Measurements from ENCODE around the gene PNCK. TPM values are rescaled to one million over a fixed set of nuclear protein-coding genes. Genes with fewer than 3 reads are reported as not detected.
A peak's percentile ranks its signal among the peaks of the same experiment; 100 is the strongest.

PNCK gene
- total RNA-seq, 2 donors from 2014 or later, result 0.50 to 1.2 TPM

- H3K4me3 Mint-ChIP-seq, result no peak overlapping the region
- DNase-seq (no peak), ATAC-seq (replicated peaks in 1 of 2) (no peak)
- no peaks in the 10 kb centered on the region for H3K36me3 Mint-ChIP-seq (ENCODE audit: insufficient read depth in 2 of 2)
- peaks cover 5% of the 10 kb centered on the region for H3K27me3 Mint-ChIP-seq (ENCODE audit: low read depth)
- no peaks in the 10 kb centered on the region for H3K9me3 Mint-ChIP-seq
- H3K4me1 Mint-ChIP-seq (ENCODE audit: low read depth), result peaks cover 4% of the 10 kb centered on the region
- H3K27ac Mint-ChIP-seq, result no peak overlapping the region
Observed at GRCh38 chrX:153636716-153637115, 36.9 kb downstream of the PNCK start.

- DNase-seq (peak; percentile 20 to 31), ATAC-seq (replicated peaks in 1 of 2) (peak; percentile 53 to 64)
- Mint-ChIP-seq H3K27me3 (ENCODE audit: low read depth) (peaks cover 4% of the 10 kb centered on the region), H3K27ac (no peak overlapping the region), H3K4me3 (no peak overlapping the region), H3K36me3 (ENCODE audit: insufficient read depth in 2 of 2) (peaks cover 0 to 2% of the 10 kb centered on the region in 2 donors), H3K4me1 (ENCODE audit: low read depth) (no peaks in the 10 kb centered on the region), H3K9me3 (peaks cover 0 to 2% of the 10 kb centered on the region in 2 donors)
Observed at GRCh38 chrX:153635788-153636668, 37.6 kb downstream of the PNCK start.

GRCh38 chrX:153635388-153635787, 38.2 kb downstream of the PNCK start:
- DNase-seq (no peak), ATAC-seq (replicated peaks in 1 of 2) (no peak)
- Mint-ChIP-seq H3K36me3 (ENCODE audit: insufficient read depth in 2 of 2) (peaks cover 0 to 4% of the 10 kb centered on the region in 2 donors), H3K27me3 (ENCODE audit: low read depth) (peaks cover 7% of the 10 kb centered on the region), H3K27ac (no peak overlapping the region), H3K9me3 (peaks cover 0 to 4% of the 10 kb centered on the region in 2 donors), H3K4me1 (ENCODE audit: low read depth) (no peaks in the 10 kb centered on the region), H3K4me3 (no peak overlapping the region)

- Mint-ChIP-seq H3K27ac (no peak overlapping the region), H3K4me1 (ENCODE audit: low read depth) (no peaks in the 10 kb centered on the region), H3K4me3 (no peak overlapping the region), H3K9me3 (peaks cover 0 to 4% of the 10 kb centered on the region in 2 donors), H3K36me3 (ENCODE audit: insufficient read depth in 2 of 2) (peaks cover 0 to 4% of the 10 kb centered on the region in 2 donors), H3K27me3 (ENCODE audit: low read depth) (peaks cover 7% of the 10 kb centered on the region)
- ATAC-seq (replicated peaks in 1 of 2) (no peak), DNase-seq (no peak)
Observed at GRCh38 chrX:153634832-153635231, 38.8 kb downstream of the PNCK start.

GRCh38 chrX:153634236-153634635, 39.4 kb downstream of the PNCK start:
- Mint-ChIP-seq H3K4me3 (no peak overlapping the region), H3K27ac (no peak overlapping the region), H3K27me3 (ENCODE audit: low read depth) (peaks cover 7% of the 10 kb centered on the region), H3K36me3 (ENCODE audit: insufficient read depth in 2 of 2) (peaks cover 0 to 4% of the 10 kb centered on the region in 2 donors), H3K9me3 (peaks cover 0 to 4% of the 10 kb centered on the region in 2 donors), H3K4me1 (ENCODE audit: low read depth) (no peaks in the 10 kb centered on the region)
- ATAC-seq (replicated peaks in 1 of 2) (no peak), DNase-seq (no peak)

- peaks cover 7% of the 10 kb centered on the region for H3K27me3 Mint-ChIP-seq (ENCODE audit: low read depth)
- no peaks in the 10 kb centered on the region for H3K4me1 Mint-ChIP-seq (ENCODE audit: low read depth)
- H3K36me3 Mint-ChIP-seq (ENCODE audit: insufficient read depth in 2 of 2), result peaks cover 0 to 4% of the 10 kb centered on the region in 2 donors
- DNase-seq (no peak), ATAC-seq (replicated peaks in 1 of 2) (no peak)
- no peak overlapping the region for H3K4me3 Mint-ChIP-seq
- H3K27ac Mint-ChIP-seq, result no peak overlapping the region
- H3K9me3 Mint-ChIP-seq, result peaks cover 0 to 4% of the 10 kb centered on the region in 2 donors
Observed at GRCh38 chrX:153633607-153634180, 39.9 kb downstream of the PNCK start.

GRCh38 chrX:153633048-153633447, 40.6 kb downstream of the PNCK start:
- H3K4me3 Mint-ChIP-seq, result no peak overlapping the region
- H3K27me3 Mint-ChIP-seq (ENCODE audit: low read depth), result peaks cover 7% of the 10 kb centered on the region
- peaks cover 0 to 4% of the 10 kb centered on the region in 2 donors for H3K9me3 Mint-ChIP-seq
- DNase-seq (no peak), ATAC-seq (replicated peaks in 1 of 2) (no peak)
- no peaks in the 10 kb centered on the region for H3K4me1 Mint-ChIP-seq (ENCODE audit: low read depth)
- H3K36me3 Mint-ChIP-seq (ENCODE audit: insufficient read depth in 2 of 2), result peaks cover 0 to 4% of the 10 kb centered on the region in 2 donors
- H3K27ac Mint-ChIP-seq, result no peak overlapping the region

- Mint-ChIP-seq H3K4me3 (no peak overlapping the region), H3K9me3 (peaks cover 0 to 4% of the 10 kb centered on the region in 2 donors), H3K27me3 (ENCODE audit: low read depth) (peaks cover 7% of the 10 kb centered on the region), H3K4me1 (ENCODE audit: low read depth) (no peaks in the 10 kb centered on the region), H3K36me3 (ENCODE audit: insufficient read depth in 2 of 2) (peaks cover 0 to 4% of the 10 kb centered on the region in 2 donors), H3K27ac (no peak overlapping the region)
- ATAC-seq (replicated peaks in 1 of 2) (no peak), DNase-seq (no peak)
Observed at GRCh38 chrX:153632595-153632946, 41.0 kb downstream of the PNCK start.

GRCh38 chrX:153631907-153632594, 41.6 kb downstream of the PNCK start:
- Mint-ChIP-seq H3K36me3 (ENCODE audit: insufficient read depth in 2 of 2) (peaks cover 0 to 4% of the 10 kb centered on the region in 2 donors), H3K27ac (no peak overlapping the region), H3K4me3 (no peak overlapping the region), H3K4me1 (ENCODE audit: low read depth) (no peaks in the 10 kb centered on the region), H3K9me3 (peaks cover 0 to 4% of the 10 kb centered on the region in 2 donors), H3K27me3 (ENCODE audit: low read depth) (peaks cover 7% of the 10 kb centered on the region)
- ATAC-seq (replicated peaks in 1 of 2), result no peak
- DNase-seq, result no peak

- Mint-ChIP-seq H3K27ac (no peak overlapping the region), H3K36me3 (ENCODE audit: insufficient read depth in 2 of 2) (peaks cover 0 to 4% of the 10 kb centered on the region in 2 donors), H3K27me3 (ENCODE audit: low read depth) (peaks cover 7% of the 10 kb centered on the region)
Observed at GRCh38 chrX:153631346-153631745, 42.3 kb downstream of the PNCK start.

GRCh38 chrX:153628665-153629064, 44.9 kb downstream of the PNCK start:
- ATAC-seq (replicated peaks in 1 of 2) (no peak), DNase-seq (no peak)
- Mint-ChIP-seq H3K27me3 (ENCODE audit: low read depth) (peaks cover 7% of the 10 kb centered on the region), H3K27ac (no peak overlapping the region), H3K4me1 (ENCODE audit: low read depth) (no peaks in the 10 kb centered on the region), H3K4me3 (no peak overlapping the region), H3K9me3 (peaks cover 0 to 4% of the 10 kb centered on the region in 2 donors), H3K36me3 (ENCODE audit: insufficient read depth in 2 of 2) (peaks cover 0 to 4% of the 10 kb centered on the region in 2 donors)

More at GRCh38 chrX:153631346-153631745, 42.3 kb downstream of the PNCK start:
- ATAC-seq (replicated peaks in 1 of 2) (no peak), DNase-seq (no peak)
- H3K4me3 Mint-ChIP-seq, result no peak overlapping the region
- H3K4me1 Mint-ChIP-seq (ENCODE audit: low read depth), result no peaks in the 10 kb centered on the region
- peaks cover 0 to 4% of the 10 kb centered on the region in 2 donors for H3K9me3 Mint-ChIP-seq

GRCh38 chrX:153628129-153628528, 45.5 kb downstream of the PNCK start:
- Mint-ChIP-seq H3K36me3 (ENCODE audit: insufficient read depth in 2 of 2) (peaks cover 0 to 4% of the 10 kb centered on the region in 2 donors), H3K27me3 (ENCODE audit: low read depth) (peaks cover 7% of the 10 kb centered on the region), H3K9me3 (peaks cover 0 to 4% of the 10 kb centered on the region in 2 donors), H3K27ac (no peak overlapping the region), H3K4me1 (ENCODE audit: low read depth) (no peaks in the 10 kb centered on the region), H3K4me3 (no peak overlapping the region)
- DNase-seq (no peak), ATAC-seq (replicated peaks in 1 of 2) (no peak)

GRCh38 chrX:153627675-153628111, 45.9 kb downstream of the PNCK start:
- peaks cover 0 to 4% of the 10 kb centered on the region in 2 donors for H3K36me3 Mint-ChIP-seq (ENCODE audit: insufficient read depth in 2 of 2)

More at GRCh38 chrX:153627675-153628111, 45.9 kb downstream of the PNCK start:
- H3K4me1 Mint-ChIP-seq (ENCODE audit: low read depth), result no peaks in the 10 kb centered on the region
- no peak for DNase-seq
- no peak overlapping the region for H3K27ac Mint-ChIP-seq
- H3K4me3 Mint-ChIP-seq, result no peak overlapping the region
- H3K9me3 Mint-ChIP-seq, result peaks cover 0 to 4% of the 10 kb centered on the region in 2 donors
- peaks cover 7% of the 10 kb centered on the region for H3K27me3 Mint-ChIP-seq (ENCODE audit: low read depth)
- ATAC-seq (replicated peaks in 1 of 2), result no peak
